GM19324 (cell line): ENCODE measurements around the gene PCNX2.
"Not testable (repeated sequence)": the region's sequence is repeated elsewhere in the genome, so short reads cannot be mapped to it uniquely, and the experiment has no call there.

Source experiments
- ATAC-seq: cut with Tn5 transposase; IDR thresholded peaks from one replicate; pipeline ENCODE4 v1.9.1; 2021; ENCODE audit warnings: mild to moderate bottlenecking, moderate library complexity; ENCODE audit not compliant: unreplicated experiment, low FRiP score

PCNX2 gene

GRCh38 chr1:233080827-233081226 lies 214.7 kb downstream of the PCNX2 start:
- ATAC-seq, result not testable (repeated sequence)

GRCh38 chr1:233080286-233080685 lies 215.2 kb downstream of the PCNX2 start:
- ATAC-seq, result no peak

DNA sequence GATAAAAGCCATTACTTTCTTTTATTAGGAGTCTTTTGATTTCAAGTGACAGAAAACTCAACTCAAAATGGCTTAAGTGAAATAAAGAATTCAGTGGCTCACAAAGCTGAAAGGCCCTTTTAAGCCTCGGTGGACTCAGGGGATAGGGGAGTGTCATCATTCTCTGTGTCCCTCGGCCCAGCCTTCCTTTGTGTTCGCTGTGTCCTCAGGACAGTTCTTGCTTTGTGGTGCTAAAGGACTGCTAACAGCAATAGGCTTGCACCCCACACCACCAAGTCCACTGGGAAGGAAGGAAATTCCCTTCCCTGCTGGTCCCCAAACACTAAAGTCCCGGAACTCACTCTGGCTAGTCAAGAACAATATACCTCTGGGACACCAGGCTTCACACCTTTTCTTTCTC lies 216.0 kb downstream of the PCNX2 start:
- ATAC-seq, result no peak

- ATAC-seq, result no peak
Observed at GRCh38 chr1:233078396-233078795, 217.1 kb downstream of the PCNX2 start.

GRCh38 chr1:233075915-233076295 lies 219.6 kb downstream of the PCNX2 start:
- ATAC-seq, result no peak

DNA sequence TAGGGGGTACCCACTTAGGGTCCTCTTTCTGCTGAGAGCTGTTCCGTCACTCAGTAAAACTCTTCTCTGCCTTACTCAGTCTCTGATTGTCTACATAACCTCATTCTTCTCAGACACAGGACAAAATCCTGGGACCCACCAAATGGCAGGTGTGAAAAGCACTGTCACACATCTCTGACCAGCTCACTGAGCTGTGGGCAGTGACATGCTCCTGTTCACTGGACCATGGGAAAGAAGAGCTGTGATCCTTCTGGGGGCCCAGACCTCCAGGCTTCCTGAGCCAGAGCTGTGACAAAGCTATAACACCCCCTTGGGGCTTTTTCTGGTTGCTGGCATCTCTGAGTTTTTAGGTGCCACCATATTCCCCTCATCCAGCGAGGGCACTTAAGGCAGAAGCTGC lies 229.4 kb downstream of the PCNX2 start:
- no peak for ATAC-seq

DNA sequence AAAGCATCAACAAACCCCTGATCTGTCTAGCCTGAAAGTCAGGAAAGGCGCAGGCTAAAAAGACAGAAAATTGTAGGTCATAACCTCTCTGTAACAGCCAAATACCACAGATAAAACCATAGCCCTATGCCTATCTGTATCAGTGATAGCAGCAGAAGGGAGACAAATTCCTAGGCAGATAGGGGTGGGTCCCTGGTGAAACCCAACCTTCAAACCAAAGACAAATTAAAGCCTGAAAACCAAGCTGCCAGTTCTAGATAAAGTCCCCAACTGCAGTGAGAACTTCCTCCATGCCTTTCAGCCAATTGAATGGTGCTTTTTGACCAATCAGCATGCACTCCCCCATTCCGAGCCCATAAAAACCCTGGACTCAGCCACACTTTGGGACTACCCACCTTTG lies 229.8 kb downstream of the PCNX2 start:
- ATAC-seq, result no peak

DNA sequence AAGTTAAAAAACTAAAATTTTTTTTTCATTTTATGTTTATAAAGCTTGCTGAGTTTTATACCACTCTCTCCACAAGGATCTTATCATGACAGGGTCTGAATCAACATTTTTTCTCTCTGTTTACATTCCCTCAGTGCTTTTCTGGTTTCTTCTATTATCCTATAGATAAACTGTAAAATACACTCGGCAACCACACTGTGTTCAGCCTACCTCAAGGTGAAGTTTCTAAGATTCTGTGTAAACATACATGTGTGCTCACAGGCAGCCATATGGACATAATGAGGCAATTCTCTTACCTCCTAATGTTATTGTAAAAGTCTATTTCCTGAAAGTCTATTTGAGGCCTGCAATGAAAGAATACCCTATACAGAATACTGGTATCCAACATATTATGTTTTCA lies 230.5 kb downstream of the PCNX2 start:
- ATAC-seq, result no peak

- ATAC-seq, result no peak
Observed at GRCh38 chr1:233063462-233063861, 232.1 kb downstream of the PCNX2 start.

GRCh38 chr1:233061265-233061664 lies 234.3 kb downstream of the PCNX2 start:
- no peak for ATAC-seq

DNA sequence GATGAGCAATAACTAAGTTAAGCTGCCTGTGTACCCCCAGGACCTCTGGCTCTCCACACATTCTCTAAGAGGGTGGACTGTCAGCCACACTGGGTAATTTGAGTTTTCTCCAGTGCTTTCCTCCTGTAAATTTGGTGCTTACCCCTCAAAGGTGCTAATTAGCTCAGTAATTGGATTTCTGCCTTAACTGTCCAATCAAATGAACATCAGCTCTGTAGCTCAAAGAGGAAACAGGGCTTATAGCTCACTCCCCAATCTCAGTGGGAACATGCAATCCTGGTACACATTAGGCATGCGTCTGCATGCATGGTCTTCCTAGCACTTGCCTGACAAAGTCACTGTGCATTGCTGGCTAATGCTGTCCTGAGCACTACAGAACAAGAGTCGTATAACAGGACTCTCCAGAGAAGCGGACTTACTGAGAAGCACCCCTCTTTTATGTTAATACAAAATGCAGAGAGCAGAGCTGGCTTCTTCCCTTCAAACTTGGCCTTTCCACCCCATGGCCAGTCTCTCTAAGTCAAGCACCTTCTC lies 235.0 kb downstream of the PCNX2 start:
- no peak for ATAC-seq

DNA sequence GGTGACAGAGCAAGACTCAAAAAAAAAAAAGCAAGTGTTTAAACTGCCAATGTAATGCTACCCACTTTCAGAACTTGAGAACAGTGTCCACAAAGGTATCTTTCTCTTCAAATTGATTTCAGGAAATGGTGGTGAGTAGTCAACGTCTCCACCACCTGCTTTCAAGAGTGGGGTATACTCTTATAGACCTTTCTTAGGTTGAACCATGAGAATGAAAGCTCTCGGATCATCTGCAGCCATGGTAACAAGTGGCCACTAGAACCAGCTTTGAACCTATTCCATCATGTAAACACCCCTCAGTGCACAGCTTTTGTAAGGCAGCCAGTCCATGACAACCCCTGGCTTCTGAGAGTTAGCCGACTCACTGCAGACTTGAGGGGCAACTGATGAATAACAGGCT lies 237.7 kb downstream of the PCNX2 start:
- no peak for ATAC-seq

DNA sequence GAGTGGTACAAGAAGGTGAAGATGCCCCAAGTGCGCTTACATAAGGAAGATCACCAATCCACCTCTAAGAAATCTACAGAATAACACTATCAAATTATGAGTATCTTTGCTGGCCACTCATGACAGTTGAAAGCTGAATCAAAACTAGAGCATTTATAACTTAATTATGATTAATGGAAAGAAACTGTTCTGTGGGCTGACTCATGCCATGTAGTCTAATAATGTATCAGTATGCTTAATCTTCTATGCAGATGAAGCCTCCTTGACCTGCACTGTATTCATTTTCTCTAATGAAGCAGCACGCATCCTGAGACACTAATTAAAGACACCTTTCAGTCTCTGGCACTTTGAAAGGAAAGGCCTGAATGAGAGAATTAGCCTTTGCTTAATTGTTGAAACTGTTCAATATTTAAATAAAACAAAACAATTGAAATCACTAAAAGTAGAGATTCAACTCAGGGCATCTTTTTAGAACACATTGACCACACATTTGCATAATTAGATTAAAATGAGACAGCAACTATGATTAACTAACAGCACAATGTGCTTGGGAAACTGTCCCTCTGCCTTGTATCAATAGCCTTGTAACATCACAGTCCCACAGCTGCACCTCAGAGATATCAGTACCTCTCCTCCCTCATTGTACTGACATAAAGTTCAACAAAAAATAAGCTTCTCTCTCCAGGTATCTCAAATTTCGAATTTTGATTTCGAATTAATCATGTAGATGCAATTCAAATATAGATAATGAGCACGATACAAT lies 239.5 kb downstream of the PCNX2 start:
- no peak for ATAC-seq

- no peak for ATAC-seq
Observed at GRCh38 chr1:233045588-233045987, 249.9 kb downstream of the PCNX2 start.

GRCh38 chr1:233042834-233043233 lies 252.7 kb downstream of the PCNX2 start:
- no peak for ATAC-seq

DNA sequence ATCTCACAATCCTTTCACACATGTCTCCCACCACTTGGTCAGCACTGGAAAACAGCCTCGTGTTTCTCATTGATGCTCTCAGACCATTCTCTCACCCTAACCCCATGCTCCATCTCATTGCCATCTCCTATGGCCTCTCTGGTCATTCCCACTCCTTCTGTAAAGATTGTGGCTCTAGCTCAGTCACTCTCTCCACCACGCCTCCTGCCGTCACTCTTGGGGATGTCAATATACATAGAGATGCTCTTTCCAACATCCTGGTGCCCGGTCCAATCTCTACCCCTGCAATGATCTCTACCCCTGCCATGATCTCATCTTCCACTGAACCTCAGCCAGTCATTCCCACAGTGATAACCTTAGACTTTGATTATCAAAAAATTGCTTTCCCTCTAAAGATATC lies 255.0 kb downstream of the PCNX2 start:
- no peak for ATAC-seq

DNA sequence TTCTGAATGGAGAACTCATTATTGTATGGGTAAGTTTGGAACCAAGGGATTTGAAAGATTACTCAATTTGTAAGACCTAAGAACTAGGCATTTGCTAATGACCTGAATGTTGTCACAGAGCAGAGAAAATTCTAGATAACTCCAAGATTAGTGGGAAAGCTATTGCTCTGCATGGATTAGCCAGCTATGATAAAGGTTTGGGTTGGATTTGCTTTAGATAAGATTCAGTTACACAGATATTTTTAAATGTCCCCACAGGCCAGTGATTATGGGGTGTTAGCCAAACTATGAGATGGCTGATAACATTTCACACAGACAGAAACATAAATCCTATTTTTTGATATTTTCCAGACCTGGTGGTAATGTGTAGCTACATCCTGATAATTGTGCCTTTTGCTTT lies 256.9 kb downstream of the PCNX2 start:
- no peak for ATAC-seq

- ATAC-seq, result no peak
Observed at GRCh38 chr1:233037843-233038242, 257.7 kb downstream of the PCNX2 start.

DNA sequence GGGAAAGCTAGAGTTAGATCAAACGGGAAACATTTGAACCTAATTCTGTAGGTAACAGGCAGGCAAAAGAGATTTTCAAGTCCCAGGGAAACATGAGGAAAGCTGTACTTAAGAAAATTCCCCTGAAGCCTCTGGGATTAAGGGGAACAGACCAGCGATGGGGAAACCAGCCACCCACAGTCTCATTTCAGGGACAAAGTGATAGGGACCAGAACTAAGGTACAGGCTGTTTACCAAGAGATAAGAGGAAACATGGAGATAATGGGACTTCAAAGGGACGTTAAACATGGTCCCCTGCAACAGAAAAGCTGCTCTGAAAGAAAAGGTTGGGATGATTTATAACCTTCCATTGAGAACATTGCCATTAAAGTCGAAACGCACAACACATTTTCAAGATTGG lies 260.7 kb downstream of the PCNX2 start:
- no peak for ATAC-seq

DNA sequence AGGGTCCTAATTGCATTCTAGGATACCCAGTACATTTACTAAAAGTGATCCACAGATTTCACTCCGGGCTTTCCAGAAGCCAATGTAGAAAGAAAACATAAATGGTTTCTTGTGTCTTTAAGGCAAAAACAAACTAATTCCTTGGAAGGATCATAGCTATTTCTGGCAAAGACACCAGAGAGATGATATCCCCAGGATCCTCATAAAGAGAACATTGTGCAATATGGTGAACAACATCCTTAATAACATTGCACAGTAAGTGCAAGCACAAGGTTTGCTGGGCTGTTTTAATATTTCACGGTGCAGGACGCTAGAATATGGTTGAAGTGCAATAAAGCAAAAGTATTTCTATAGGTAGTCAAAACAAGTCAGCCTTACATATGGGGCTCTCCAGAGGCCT lies 262.2 kb downstream of the PCNX2 start:
- ATAC-seq, result no peak

DNA sequence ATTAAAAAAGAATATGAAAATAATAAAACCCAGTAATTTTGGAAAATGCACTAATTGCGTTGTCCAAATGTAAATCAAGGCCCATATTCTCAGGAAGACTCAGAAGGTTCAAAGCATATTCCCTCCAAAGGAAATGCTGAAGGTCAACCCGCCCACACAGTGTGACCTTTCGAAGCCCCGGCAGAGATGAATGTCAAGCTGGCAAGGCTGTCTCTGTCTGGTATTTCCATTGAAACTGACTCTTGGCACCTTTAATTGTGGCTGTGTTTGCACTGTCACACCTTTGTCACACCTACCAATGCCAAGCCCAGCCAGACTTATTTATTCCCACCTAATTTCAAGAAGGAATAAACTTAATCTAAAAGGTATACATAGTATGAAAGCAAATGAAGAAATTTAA lies 262.6 kb downstream of the PCNX2 start:
- no peak for ATAC-seq

GRCh38 chr1:233031521-233031920 lies 264.0 kb downstream of the PCNX2 start:
- no peak for ATAC-seq

GRCh38 chr1:233027046-233027445 lies 268.5 kb downstream of the PCNX2 start:
- ATAC-seq, result no peak
